Inflammatory macrophage treated with lipopolysaccharide for 1 hour (primary cell): Measurements from ENCODE around the gene PDZD2.
"Not testable (repeated sequence)": the region's sequence is repeated elsewhere in the genome, so short reads cannot be mapped to it uniquely, and the experiment has no call there.

ENCODE experiments used
- DNase-seq, 2 donors: peaks; one replicate each; pipeline ENCODE4 v3.0.0-alpha.2; 2020 to 2022

The PDZD2 gene

GRCh38 chr5:31771500-31771899 is 132.6 kb downstream of the PDZD2 start:
- no peak for DNase-seq

DNA sequence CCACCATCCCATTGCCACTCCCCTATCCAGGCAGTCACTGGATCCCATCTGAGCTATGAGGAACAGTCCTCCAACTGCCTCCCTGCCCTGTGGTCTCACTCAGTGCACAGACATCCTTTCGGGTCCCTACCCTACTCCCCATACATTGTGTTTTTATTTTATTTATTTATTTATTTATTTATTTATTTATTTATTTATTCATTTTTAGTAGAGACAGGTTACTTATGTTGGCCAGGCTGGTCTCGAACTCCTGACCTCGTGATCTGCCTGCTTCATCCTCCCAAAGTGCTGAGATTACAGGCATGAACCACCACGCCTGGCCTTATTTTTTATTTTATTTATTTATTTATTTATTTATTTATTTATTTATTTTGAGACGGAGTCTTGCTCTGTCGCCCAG is 137.4 kb downstream of the PDZD2 start:
- DNase-seq, result not testable (repeated sequence)

DNA sequence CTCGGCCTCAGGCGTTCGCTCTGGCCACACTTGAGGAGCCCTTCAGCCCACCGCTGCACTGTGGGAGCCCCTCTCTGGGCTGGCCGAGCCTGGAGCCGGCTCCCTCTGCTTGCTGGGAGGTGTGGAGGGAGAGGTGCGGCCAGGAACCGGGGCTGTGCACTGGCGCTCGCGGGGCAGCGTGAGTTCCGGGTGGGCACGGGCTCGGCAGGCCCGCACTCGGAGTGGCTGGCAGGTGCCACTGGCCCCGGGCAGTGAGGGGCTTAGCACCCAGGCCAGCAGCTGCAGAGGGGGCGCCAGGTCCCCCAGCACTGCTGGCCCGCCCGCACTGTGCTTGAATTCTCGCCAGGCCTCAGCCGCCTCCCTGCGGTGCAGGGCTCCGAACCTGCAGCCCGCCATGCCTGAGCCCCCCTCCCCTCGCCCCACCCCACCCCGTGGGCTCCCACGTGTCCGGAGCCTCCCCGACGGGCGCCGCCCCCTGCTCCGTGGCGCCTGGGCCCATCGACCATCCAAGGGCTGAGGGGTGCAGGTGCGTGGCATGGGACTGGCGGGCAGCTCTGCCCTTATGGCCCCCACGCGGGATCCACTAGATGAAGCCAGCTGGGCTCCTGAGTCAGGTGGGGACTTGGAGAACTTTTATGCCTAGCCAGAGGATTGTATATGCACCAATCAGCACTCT is 138.2 kb downstream of the PDZD2 start:
- DNase-seq, result no peak

DNA sequence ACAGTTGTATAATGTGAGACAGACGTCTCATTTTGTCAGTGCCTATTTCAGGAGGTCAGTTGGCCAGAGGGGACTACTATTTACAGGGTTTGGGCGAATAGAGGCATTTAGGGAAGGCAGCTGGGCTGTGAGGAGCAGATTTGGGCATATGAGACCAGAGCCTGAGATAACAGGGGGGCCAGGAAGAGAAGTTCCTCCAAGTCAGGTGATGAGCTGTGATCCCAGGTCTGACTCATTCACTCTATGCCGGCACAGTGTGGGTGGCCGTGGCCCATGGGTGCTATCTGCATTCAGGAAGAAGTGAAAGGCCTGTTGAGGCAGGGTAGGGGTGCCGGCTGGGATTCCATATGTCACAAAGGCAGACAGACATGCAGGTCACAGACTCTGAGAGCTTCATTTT is 142.8 kb downstream of the PDZD2 start:
- DNase-seq, result peak; percentile 32 to 76

- no peak for DNase-seq
Observed at GRCh38 chr5:31783086-31783645, 144.2 kb downstream of the PDZD2 start.

DNA sequence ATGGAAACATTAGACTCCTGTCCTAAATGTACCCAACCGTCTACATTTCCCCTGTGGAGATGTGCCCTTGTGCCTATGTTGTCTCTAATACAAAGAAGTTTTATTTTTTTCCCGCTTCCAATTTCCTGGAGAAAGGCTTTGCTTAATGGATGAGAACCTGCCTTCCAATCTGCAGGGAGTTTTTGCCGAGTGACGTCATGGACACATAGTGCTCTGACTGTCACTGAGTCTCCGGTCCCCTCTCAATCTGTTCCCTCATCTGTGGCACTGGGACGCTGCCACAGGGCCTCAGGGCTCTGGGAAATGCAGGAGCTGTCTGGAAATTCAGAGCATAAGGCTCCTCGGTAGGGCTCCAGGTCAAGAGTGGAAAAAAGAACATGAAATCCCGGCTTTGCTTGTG is 144.8 kb downstream of the PDZD2 start:
- DNase-seq, result no peak

DNA sequence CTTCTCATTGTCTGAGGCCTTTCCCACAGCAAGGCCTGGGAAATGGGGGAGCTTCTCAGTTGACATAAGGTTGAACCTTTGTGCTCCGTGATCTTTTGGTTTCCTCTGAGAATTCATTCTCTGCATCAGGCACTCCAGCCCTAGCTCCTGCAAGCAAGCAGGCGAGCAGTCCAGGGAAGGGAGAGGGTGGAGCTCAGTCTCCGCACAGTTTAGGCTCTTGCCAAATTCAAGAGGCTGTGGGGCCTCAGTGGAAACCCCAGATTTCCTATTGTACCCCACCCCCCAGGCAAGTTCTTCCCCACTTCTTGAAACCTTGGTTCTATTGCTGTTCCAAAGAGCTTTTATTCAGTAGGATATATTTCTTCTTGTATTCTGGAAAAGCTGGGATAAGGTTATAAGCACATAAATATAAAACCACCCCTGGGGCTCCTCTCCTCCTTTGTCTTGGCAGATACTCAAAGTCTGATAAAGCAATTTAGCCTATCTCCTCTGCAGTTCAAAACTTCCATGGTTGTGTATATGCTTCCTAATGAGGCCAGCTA is 147.2 kb downstream of the PDZD2 start:
- DNase-seq, result no peak

DNA sequence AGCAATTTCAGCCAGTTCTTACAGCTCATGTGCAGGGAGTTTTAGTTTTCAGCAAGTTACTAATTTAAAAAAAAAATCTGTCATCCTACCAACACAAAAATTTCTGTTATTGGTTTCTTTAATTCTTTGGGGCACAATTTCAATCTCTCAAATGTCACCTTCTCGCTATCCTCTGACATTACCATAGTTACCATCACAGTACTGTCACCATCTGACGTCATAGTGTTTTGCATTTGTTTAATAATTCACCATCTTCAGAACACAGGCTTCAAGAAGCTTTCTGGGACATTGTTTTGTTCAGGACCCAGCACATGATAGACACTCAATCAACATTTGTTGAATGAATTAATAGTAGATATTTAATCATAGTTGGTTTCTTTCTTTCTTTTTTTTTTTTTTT is 155.1 kb downstream of the PDZD2 start:
- no peak for DNase-seq

- DNase-seq, result no peak
Observed at GRCh38 chr5:31798168-31798567, 159.2 kb downstream of the PDZD2 start.

DNA sequence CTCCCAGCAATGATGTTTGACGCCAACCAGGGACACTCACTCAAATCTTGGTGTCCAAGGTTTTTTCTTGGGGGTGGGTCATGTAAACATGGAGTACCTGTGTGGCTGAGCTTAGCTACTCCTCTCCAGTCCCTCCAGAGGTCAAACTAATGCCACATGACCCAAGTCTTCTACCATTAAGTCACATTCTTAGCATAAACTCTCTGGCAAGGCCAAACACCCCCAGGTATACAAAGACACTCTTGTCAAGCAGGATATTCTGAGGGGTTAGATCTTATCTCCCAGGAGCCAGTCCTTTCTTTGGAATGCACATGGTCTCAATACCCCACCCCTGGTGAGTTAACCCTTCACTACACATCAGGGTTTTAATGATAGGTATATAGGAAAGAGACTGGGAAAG is 161.4 kb downstream of the PDZD2 start:
- DNase-seq, result no peak

DNA sequence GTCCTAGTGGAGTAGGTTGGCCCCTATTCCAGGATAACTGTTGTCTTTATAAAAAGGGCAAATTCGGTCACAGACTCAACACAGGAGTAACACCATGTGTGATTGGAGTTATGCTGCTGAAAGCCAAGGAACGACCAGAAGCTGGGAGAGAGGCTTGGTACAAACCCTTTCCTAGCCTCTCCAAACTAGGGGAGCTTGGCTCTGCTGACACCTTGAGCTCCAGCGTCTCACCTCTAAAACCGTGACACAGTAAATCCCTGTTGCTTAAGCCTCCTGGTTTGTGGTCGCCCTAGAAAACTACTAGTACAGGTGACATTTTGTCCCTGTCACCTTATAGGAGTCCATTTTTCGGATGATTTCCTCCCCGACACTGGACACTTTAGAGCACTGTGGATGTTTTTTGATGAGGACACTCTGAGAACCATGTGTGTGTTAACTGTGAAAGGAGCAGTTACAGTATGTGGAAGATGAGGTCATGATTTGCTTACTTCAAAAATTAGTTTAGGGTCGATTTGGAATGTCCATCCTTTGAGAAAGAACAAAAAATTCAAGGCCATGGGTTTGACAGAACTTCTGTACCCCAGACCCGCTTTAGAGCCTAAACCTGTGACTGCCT is 167.0 kb downstream of the PDZD2 start:
- no peak for DNase-seq

GRCh38 chr5:31806561-31806960 is 167.6 kb downstream of the PDZD2 start:
- no peak for DNase-seq

GRCh38 chr5:31807789-31808540 is 169.0 kb downstream of the PDZD2 start:
- DNase-seq, result no peak

DNA sequence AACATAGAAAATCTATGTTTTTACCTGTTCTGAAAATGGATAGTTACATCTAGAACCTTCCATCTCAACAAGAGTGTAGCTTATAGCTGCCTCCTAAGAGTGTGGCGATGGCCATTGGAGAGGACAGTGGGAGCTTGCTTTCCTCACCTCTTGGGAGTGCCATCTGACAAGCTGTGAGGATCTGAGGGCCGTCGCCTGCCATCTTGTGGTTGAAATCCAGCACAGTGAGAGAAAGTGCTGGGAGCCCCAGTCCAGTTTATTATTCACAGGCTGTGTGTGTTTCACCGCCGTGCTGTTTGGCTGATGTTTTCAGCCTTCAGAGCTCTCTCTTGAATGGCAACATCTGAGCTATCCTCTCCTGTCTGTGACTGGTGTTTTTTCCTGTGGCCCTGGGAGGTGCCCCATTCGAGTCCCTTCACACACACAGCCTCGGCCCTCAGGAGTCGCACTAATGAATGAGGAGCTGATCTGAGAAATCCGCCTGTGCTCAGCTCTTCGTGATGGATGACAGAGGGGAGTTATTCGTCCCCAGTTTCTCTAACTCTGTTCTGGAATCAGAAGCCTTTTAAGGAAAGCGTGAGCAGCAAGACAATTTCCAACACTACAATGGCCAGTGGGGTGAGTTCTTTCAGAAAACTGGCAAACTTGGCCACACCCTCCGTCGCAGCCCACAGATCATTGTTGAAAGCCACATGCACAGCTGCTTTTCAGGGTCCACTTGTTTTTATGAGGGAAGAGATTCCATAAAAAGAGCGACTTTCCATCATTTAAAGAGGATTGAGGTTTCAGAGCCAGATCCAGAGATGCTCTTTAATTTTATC is 170.3 kb downstream of the PDZD2 start:
- peak; percentile 45 to 52 for DNase-seq

DNA sequence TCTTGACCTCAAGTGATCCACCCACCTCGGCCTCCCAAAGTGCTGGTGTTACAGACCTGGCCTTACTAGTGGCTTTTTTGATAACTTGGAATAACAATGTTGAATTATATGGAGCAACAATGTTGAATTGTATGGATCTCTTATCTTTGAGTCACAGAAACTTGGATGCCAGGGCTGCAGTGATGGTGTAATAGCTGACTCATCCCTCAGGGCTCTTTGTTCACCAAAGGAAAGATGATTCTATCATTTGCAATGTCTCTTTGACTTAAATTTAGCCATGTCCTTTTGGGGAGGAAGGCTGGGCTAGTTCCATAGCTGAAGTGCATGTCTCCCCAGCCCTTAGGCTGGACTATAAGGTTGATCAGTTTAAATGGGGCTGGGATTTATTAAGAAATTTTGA is 172.3 kb downstream of the PDZD2 start:
- DNase-seq, result peak; percentile 29 to 58

DNA sequence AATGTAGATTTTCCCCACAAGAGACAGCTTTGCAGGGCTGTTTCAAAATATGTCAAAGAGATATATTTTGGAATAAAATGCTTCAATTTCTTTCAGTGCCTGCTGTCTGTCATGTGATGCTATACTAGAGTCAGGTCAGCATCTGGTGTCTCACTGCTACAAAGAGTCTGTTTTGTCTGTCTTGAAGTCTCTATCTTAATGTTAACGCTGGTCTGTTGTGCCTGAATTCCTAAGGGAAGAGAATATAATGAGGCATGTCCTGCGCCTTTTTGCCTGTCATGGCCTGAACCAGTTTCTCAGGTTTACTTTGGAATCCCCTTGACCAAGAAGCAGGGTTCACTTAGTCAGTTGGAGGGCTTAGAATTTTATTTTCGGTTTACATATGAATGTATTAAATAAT is 176.4 kb downstream of the PDZD2 start:
- DNase-seq, result no peak

GRCh38 chr5:31819926-31820516 is 181.1 kb downstream of the PDZD2 start:
- DNase-seq, result no peak

GRCh38 chr5:31823472-31823871 is 184.5 kb downstream of the PDZD2 start:
- no peak for DNase-seq

DNA sequence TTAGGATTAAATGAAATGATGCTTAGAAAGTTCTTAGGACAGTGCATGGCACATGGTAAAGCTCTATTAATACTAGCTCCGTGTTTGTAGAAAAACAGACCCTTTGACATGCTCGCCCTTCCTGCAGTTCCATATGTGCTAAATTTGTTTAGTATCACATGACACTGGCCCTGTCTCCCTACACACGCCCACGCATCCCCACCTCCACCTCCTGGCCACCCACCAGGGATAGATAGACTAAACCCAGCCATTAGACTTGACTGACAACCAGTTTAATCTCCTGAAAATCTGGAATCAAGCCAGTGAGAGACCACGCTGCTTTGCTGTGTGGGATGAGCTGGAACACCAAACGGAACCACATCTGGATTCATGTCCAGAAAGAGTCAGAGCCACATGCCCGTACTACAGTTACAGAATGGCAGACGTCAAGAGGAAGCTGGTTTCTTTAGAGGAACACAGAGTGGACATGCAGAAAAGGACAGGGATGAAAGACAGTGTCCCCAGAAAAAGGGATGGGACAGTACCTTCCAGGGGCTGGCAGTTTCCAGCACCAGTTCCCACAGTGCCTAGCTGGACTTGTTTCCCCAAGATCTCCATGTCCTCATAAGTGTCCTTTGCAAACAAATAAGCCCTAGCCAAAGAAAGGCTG is 186.1 kb downstream of the PDZD2 start:
- DNase-seq, result no peak

- DNase-seq, result peak; percentile 44 to 60
Observed at GRCh38 chr5:31825518-31826068, 186.7 kb downstream of the PDZD2 start.

GRCh38 chr5:31827867-31828266 is 188.9 kb downstream of the PDZD2 start:
- no peak for DNase-seq
